Globus pallidus (tissue), 1 donor: ENCODE data around the gene MRPS24.
"Not testable (repeated sequence)": the region's sequence is repeated elsewhere in the genome, so short reads cannot be mapped to it uniquely, and the experiment has no call there.

ENCODE experiments used
- DNase-seq: peaks from one replicate; pipeline ENCODE4 v3.0.0-alpha.2; 2015; ENCODE audit warnings: low spot score

The MRPS24 gene

GRCh38 chr7:43869006-43869866, at the start of gene MRPS24:
MRPS24 (minus strand) TSS chr7:43869517; CDS start chr7:43869495, 22 bp downstream.
- peak; percentile 94 for DNase-seq

DNA sequence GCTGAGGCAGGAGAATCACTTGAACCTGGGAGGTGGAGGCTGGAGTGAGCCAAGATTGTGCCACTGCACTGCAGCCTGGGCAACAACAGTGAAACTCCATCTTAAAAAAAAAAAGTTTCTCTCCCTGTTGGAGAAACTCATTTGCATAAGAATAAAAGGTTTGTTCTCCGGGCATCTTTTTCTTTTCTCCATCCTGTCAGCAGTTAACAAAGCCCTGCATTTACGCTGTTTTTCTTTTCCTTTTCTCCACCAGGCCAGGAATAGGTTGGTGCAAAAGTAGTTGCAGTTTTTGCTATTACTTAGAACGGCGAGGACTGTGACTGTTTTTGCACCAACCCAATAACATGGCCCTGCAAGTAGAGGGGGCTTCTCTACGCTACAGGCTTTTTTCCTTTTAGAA, 46.6 kb upstream of the MRPS24 start:
- no peak for DNase-seq

DNA sequence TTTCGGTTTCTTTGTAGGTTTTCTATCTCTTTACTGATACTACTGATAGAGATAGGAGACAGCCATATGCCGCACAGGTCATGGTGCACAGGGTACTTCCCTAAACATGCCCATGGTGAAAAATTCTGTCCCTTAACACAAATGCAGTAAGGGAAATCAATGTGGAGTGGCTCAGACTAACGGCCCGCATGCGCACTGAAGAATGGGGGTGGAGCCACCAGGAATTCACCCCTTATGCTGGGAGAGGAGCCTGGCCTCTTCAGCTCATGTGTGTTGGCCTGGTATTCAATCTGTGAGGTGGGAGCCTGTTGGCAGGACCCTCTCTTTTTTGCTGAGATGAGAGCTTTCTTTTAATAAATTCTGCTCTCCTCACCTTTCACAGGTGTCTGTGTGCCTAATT, 45.5 kb upstream of the MRPS24 start:
- DNase-seq = no peak

DNA sequence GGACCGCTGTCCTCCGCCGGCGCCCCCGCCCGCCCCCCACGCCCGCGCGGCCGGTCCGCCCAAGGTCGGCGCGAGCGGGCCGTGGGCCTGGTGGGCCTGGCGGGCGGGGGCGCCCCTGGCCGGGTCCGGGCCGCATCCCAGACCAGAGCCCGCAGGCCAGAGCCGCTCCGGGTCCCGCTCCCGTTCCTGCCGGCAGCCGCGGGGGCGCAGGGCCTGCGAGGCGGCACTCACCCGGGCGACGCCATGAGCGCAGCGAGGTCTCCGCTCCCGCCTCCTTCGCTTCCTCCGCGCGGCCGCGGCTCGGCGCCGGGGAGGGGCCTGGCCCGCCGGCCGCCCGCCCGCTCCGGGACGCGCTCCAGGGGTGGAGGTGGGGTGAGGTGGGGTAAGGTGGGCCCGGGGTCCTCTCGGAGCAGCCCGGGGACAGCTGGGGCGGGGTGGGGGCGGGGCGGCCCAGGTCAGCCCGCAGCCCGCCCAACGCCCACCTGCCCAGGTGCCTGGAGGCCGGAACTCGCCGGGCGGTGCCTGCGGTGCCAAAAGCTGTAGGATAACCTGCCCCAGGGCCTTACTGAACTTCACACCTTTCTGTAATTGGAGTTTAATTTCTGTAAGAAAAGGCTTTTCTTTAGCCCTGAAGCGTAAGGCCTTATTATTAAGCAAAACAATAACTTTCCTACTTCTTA, 37.2 kb upstream of the MRPS24 start, which contains the start of gene URGCP:
Gene URGCP, minus strand, starts transcription at position 266 of the 680 bp plus-strand sequence. Its CDS starts 21 bp downstream, at position 245.
- peak; percentile 35 for DNase-seq

- peak; percentile 28 for DNase-seq
Observed at GRCh38 chr7:43905956-43906330, 36.6 kb upstream of the MRPS24 start.

GRCh38 chr7:43905209-43905946, 36.1 kb upstream of the MRPS24 start:
- no peak for DNase-seq

DNA sequence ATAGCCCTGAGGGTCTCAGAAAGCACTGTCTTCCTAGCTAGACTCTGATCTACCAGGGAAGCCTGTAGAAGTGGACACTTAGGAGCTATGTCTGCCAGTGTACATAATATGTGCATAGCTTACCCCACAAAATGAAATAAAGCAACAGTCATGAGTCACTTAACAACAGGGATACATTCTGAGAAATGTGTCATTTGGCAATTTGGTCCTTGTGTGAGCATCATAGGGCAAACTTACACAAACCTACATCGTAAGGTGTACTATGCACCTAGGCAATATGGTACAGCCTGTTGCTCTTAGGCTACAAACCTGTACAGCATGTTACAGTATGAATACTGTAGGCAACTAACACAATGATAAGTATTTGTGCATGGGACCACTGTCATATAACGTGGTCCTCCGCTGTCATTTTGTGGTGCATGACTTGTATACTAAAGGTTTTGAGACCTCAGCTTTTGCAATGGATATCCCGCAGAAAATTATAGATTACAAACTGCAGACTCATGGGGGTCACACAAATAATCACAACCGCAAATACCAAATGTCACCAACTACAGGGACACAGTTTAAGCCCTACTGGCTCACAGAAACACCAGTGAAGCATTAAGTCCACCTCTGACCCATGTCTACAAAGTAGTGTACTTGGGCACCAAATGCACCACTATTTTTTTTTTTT, 35.4 kb upstream of the MRPS24 start:
- DNase-seq = no peak

DNA sequence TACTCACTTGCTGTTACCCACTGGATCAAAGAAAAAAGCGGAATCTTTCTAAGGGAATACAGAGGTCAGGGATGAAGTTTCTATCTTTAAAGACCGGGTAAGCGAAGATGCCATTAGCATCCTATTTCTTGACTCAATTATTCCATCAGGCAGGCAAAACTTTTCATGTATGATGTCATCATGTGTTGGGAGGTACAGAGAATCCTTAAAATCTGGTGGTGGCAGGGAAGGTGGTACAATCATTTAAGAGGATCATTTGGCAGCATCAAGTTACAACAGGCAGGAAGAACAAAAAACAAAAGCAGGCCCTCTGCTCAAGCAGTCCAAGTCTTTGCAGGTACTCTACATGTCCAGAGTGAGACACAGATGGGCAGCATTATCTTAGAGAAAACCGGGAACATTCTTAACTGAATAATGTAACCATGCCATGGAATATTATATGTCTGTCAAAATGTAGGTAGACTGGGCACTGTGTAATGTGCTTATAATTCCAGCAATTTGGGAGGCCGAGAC, 33.3 kb upstream of the MRPS24 start:
- DNase-seq = no peak

DNA sequence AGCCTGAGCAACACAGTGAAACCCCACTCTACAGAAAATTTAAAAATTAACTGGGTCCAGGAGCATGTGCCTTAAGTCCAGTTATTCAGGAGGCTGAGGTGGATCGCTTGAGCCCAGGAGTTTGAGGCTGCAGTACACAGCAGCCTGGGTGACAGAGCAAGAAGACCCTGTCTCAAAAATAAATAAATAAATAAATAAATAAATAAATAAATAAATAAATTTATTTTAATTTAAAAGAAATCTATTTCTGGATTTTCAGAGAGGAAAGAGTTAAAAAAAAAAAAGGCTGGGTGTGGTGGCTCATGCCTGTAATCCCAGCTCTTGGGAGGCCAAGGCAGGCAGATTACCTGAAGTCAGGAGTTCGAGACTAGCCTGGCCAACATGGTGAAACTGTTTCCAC, 29.3 kb upstream of the MRPS24 start:
- DNase-seq = not testable (repeated sequence)

- no peak for DNase-seq
Observed at GRCh38 chr7:43895847-43896415, 26.6 kb upstream of the MRPS24 start.

GRCh38 chr7:43891069-43891955, 22.0 kb upstream of the MRPS24 start:
- DNase-seq = no peak

DNA sequence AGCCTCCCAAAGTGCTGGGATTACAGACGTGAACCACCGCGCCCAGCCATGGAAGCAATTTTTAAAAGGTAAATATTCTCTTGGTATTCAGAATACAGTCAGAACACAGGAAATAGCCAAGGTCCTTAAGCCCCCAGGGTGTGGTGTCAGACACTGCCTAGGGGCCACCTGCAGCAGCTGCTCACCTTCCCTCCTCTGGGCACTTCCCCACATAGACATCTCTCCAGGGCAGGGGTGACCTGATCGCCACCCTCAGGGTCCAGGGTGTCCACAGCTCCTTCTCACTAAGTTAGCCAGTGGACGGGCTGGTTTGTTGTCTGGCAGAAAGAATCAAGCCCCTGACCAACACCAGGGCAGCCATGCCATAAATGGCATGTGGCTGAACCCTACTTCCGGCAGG, 21.2 kb upstream of the MRPS24 start:
- no peak for DNase-seq

DNA sequence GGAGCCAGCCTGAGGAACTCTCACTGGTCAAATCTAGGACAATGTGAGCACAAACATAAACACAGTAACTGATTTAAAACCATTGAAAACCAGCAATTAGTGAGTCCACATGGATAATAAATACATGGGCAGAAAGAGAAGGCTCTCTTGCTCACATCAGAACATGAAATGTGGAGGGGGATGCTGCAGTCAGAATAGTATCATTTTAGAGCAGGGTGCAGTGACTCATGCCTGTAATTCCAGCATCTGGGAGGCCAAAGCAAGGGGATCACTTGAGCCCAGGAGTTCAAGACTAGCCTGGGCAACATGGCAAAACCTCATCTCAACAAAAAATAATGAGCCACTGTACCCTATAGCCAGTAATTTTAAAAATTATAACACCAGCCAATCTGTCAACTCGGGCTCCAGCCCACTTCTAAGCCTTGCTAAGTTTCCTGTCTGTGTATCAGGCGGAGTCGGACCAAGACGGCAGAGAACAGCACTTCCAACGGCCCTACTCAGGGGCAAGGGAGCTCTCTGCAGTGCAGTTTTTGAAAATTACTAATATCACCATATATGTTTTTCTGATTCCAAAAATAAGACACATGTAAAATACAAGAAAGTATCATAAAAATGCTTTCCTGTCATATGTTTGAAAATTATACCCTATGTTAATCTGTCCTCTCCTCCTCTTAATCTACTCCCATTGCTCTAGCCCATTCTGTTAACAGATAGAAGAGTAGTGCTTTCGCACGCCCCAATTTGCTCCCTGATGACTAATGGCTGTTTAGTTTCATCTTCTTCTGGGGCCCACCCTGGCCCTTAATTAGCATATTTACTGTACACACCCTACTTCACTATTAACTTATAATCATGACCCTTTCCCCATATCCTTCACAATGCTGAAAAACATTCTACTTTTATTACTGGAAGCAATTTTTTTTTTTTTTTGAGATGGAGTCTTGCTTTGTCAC, 20.0 kb upstream of the MRPS24 start:
- DNase-seq = no peak

GRCh38 chr7:43884617-43885016, 15.3 kb upstream of the MRPS24 start:
- DNase-seq = no peak

GRCh38 chr7:43884209-43884608, 14.9 kb upstream of the MRPS24 start:
- DNase-seq = no peak

- DNase-seq = no peak
Observed at GRCh38 chr7:43880596-43880995, 11.3 kb upstream of the MRPS24 start.

DNA sequence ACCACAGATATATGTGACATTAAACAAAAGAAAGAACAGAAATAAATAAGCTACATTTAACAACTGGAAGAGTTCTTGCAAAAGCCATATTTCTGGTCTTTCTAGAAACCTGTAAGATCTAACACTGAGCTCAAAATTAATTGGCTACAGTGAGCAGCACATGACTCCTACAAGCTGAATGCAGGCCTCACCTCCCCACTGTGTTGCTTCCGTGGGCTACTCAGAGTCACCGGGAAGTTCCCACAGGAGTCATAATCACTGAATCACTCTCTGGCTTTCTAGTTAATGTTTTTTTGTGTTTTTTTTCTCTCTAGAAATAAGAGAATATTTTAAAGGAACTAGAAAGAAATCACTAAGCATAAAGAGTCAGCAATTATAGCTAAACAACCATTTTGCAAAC, 10.2 kb upstream of the MRPS24 start:
- DNase-seq = no peak

GRCh38 chr7:43878867-43879266, 9.6 kb upstream of the MRPS24 start:
- no peak for DNase-seq
